Pericardium fibroblast (primary cell): ENCODE data around the gene ALKBH3. TPM values are rescaled to one million over a fixed set of nuclear protein-coding genes. Genes with fewer than 3 reads are reported as not detected.

ENCODE experiments used
- total RNA-seq: library from RNA; depleted of rRNA; stranded (reverse); fragments of >200 nt; gene quantifications from 2 replicates; pipeline ENCODE4 v1.2.3, GENCODE V29; 2015

Gene ALKBH3
- total RNA-seq = 30.5 and 49.7 TPM in 2 replicates

DNA sequence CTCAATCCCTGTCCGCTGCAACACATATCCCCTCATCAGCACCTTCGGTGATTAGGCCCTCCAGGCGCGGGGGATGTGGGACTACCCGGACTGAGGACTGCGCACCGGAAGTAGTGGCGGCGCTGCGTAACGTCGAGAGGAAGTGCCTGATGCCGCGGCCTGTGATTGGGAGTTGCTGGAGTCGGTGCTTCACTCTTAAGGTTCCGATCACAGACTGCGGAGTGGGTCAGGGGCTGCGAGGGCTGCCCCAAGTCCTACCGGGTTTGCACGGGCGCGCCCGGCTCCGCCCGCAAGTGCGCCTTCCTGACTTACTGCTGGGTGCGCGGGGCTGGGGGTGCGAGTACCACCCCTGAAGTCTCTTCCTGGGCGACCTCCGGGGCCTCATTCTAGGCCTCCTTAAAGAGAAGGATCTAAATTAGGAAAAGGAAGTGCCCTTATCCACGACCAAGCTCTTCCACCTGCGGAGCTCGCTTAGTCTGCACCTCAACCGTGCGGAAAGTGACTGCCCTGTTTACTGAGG, at the start of gene ALKBH3:
Gene ALKBH3 (plus strand): TSS at position 192 of the 520 bp plus-strand sequence. CDS start 1,822 bp downstream, outside the sequence.

Other genes with a start within 250 kb of the ALKBH3 start
- gene HSD17B12, start 200.1 kb upstream of the ALKBH3 start, total RNA-seq = 59.2 and 80.4 TPM in 2 replicates
- 2.2 and 2.8 TPM in 2 replicates for gene C11orf96, start 61.8 kb downstream of the ALKBH3 start, total RNA-seq
- not detected in 2 replicates for gene ACCSL, start 167.2 kb downstream of the ALKBH3 start, total RNA-seq
- 7.5 and 17.5 TPM in 2 replicates for gene ACCS, start 185.4 kb downstream of the ALKBH3 start, total RNA-seq
- 93.4 and 122 TPM in 2 replicates for gene EXT2, start 214.8 kb downstream of the ALKBH3 start, total RNA-seq